OCI-LY7 (cell line): ENCODE measurements around the gene IL17D. TPM values are rescaled to one million over a fixed set of nuclear protein-coding genes. Genes with fewer than 3 reads are reported as not detected.
"Not testable (repeated sequence)": the region's sequence is repeated elsewhere in the genome, so short reads cannot be mapped to it uniquely, and the experiment has no call there.

ENCODE experiments used
- BruUV-seq: library from RNA; stranded (reverse); fragments of 400-500 nt; replicated peaks from 2 replicates; lab custom pipeline; 2021; lab: Mats Ljungman, UMichigan
- CTCF ChIA-PET: fragments of 300-600 bp; sonication (Branson Sonifier 250); formaldehyde crosslinking; loops from one replicate; lab custom pipeline; 2022; ENCODE audit warnings: antibody characterized with exemption; ENCODE audit not compliant: unreplicated experiment; lab: Charles Lee
- POLR2A ChIA-PET: fragments of 300-600 bp; sonication (Branson Sonifier 250); formaldehyde crosslinking; loops from one replicate; lab custom pipeline; 2022; ENCODE audit warnings: antibody characterized with exemption; lab: Charles Lee
- DNase-seq: peaks from one replicate; pipeline ENCODE4 v3.0.0-alpha.2; 2015; ENCODE audit warnings: low spot score
- H2AFZ ChIP-seq: fragments of 200-600 bp; sonication (generic), shearing (Covaris generic); 2 replicates; pipeline ENCODE4 v1.6.1; 2014; ENCODE audit warnings: mild to moderate bottlenecking, antibody characterized with exemption, low read length, moderate library complexity
- H3K27ac ChIP-seq: fragments of 200-600 bp; sonication (generic); 2 replicates; pipeline ENCODE4 v1.5.1; 2014; ENCODE audit warnings: mixed run types, low read depth, mild to moderate bottlenecking, moderate library complexity, low read length, inconsistent platforms; ENCODE audit not compliant: poor library complexity, severe bottlenecking
- H3K36me3 ChIP-seq: fragments of 200-600 bp; sonication (generic); 2 replicates; pipeline ENCODE4 v1.6.1; 2014; ENCODE audit warnings: mild to moderate bottlenecking, antibody characterized with exemption, low read length, moderate library complexity, mixed read lengths; ENCODE audit not compliant: insufficient read depth
- H3K4me1 ChIP-seq: fragments of 200-600 bp; sonication (generic); 2 replicates; pipeline ENCODE4 v1.5.1; 2014; ENCODE audit warnings: mild to moderate bottlenecking, low read length; ENCODE audit not compliant: insufficient read depth, poor library complexity, severe bottlenecking
- H3K4me2 ChIP-seq: fragments of 200-600 bp; sonication (generic); 2 replicates; pipeline ENCODE4 v1.6.1; 2014; ENCODE audit warnings: mild to moderate bottlenecking, low read length
- H3K4me3 ChIP-seq: fragments of 200-600 bp; sonication (generic); 2 replicates; pipeline ENCODE4 v1.5.1; 2014; ENCODE audit warnings: mild to moderate bottlenecking, low read depth, low read length; ENCODE audit not compliant: poor library complexity, severe bottlenecking
- H3K79me2 ChIP-seq: fragments of 200-600 bp; sonication (generic); 2 replicates; pipeline ENCODE4 v1.6.1; 2016; ENCODE audit warnings: low read depth, mild to moderate bottlenecking, low read length, moderate library complexity, mixed read lengths; ENCODE audit not compliant: insufficient read depth
- H3K9me2 ChIP-seq: fragments of 200-600 bp; sonication (generic); 2 replicates; pipeline ENCODE4 v1.6.1; 2016; ENCODE audit warnings: mild to moderate bottlenecking, low read length, mixed read lengths; ENCODE audit not compliant: insufficient read depth
- H3K9me3 ChIP-seq: fragments of 200-600 bp; sonication (generic); 2 replicates; pipeline ENCODE4 v1.6.1; 2014; ENCODE audit warnings: mild to moderate bottlenecking, mixed run types, low read length, mixed read lengths
- H4K20me1 ChIP-seq: fragments of 200-600 bp; sonication (generic); 2 replicates; pipeline ENCODE4 v1.6.1; 2014; ENCODE audit warnings: mild to moderate bottlenecking, antibody characterized with exemption, low read length, moderate library complexity, mixed read lengths; ENCODE audit not compliant: insufficient read depth
- EZH2phosphoT487 ChIP-seq: fragments of 200-600 bp; sonication (generic); IDR thresholded peaks from 2 replicates; pipeline ENCODE4 v1.6.1; 2018; ENCODE audit warnings: low read depth, borderline replicate concordance, mild to moderate bottlenecking, mixed run types, antibody characterized with exemption, low read length, moderate library complexity, mixed read lengths
- intact Hi-C: fragments of 100-400 bp; cut with micrococcal nuclease; formaldehyde crosslinking; loops from one replicate; pipeline ENCODE4 v1.10.0; 2022; ENCODE audit not compliant: unreplicated experiment
- total RNA-seq, 2 experiments: library from RNA; depleted of rRNA in 1 of 2; stranded (reverse); fragments of >200 nt in 1 of 2; shearing (Covaris generic) in 1 of 2; gene quantifications; 2 replicates each; pipeline ENCODE4 v1.2.3, GENCODE V29; 2014 to 2022
- TF ChIP-seq, protein P1 (sequence below): fragments of 200-600 bp; sonication (generic); conservative IDR thresholded peaks from 2 replicates; pipeline ENCODE4 v1.5.1; 2014; ENCODE audit warnings: mild to moderate bottlenecking, antibody characterized with exemption, low read length, moderate library complexity, mixed read lengths

IL17D gene
- total RNA-seq, 2 experiments from 2014 or later, result 0.51 to 1.1 TPM

DNA sequence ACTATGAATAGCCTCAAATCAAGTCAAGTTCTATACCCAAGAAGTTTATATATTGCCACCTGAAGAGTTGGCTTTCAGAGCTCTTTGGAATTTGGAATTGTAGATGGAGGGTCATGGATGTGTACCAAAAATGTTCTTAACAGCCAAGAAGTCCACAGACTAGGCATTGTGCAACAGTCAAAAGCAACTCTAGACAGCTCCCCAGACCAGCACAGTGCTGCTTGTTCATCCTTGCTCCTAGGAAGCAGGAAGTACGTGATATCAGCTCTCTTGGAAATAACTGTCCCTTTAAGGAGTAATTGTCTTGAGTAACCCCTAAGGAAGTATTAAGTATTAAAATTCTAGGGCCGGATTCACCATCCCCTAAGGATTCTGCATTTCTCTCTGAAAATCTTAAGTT lies 30.7 kb upstream of the IL17D start:
- DNase-seq, result no peak
- no peak for TF ChIP-seq EZH2phosphoT487
- TF ChIP-seq, protein P1, sequence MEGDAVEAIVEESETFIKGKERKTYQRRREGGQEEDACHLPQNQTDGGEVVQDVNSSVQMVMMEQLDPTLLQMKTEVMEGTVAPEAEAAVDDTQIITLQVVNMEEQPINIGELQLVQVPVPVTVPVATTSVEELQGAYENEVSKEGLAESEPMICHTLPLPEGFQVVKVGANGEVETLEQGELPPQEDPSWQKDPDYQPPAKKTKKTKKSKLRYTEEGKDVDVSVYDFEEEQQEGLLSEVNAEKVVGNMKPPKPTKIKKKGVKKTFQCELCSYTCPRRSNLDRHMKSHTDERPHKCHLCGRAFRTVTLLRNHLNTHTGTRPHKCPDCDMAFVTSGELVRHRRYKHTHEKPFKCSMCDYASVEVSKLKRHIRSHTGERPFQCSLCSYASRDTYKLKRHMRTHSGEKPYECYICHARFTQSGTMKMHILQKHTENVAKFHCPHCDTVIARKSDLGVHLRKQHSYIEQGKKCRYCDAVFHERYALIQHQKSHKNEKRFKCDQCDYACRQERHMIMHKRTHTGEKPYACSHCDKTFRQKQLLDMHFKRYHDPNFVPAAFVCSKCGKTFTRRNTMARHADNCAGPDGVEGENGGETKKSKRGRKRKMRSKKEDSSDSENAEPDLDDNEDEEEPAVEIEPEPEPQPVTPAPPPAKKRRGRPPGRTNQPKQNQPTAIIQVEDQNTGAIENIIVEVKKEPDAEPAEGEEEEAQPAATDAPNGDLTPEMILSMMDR, result no peak
- no peaks in the 10 kb centered on the region for H3K36me3 ChIP-seq
- H3K4me1 ChIP-seq, result no peaks in the 10 kb centered on the region
- H2AFZ ChIP-seq, result no peak overlapping the region
- CTCF ChIA-PET, result no interaction called here
- H3K79me2 ChIP-seq, result no peaks in the 10 kb centered on the region
- H4K20me1 ChIP-seq, result no peaks in the 10 kb centered on the region
- H3K9me3 ChIP-seq, result no peaks in the 10 kb centered on the region
- intact Hi-C loops, result no loop called here
- POLR2A ChIA-PET, result interaction anchor here (0.8 kb wide), 1 partner anchor 42 kb away, joined by 3 read pairs; no protein-coding TSS in a partner anchor
- H3K4me3 ChIP-seq, result no peak overlapping the region
- H3K9me2 ChIP-seq, result no peaks in the 10 kb centered on the region
- no peak overlapping the region for H3K4me2 ChIP-seq
- H3K27ac ChIP-seq, result no peak overlapping the region
- BruUV-seq, result no TSS peak

DNA sequence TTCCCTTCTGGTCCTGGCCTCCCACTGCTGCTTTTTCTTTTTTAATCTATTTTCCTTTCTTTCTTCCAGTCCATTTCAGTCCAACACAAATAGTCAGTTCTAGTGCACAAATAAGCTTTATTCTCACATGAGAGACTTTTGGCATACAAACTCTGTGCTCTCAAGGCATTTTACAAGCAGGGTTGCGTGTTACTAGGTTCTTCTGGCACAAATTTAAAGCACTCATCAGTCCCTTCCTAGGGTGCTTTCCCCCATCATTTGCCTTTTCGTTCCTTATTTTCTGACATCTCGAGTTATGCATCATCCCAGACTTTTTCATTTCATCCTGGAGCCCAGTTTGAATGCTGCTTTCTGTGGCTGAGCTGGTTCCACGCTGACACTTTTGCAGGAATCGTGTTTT lies 29.8 kb upstream of the IL17D start:
- H3K4me2 ChIP-seq, result no peak overlapping the region
- H3K9me3 ChIP-seq, result no peaks in the 10 kb centered on the region
- CTCF ChIA-PET, result no interaction called here
- H3K4me3 ChIP-seq, result no peak overlapping the region
- H3K36me3 ChIP-seq, result no peaks in the 10 kb centered on the region
- no peak for DNase-seq
- no peaks in the 10 kb centered on the region for H3K4me1 ChIP-seq
- BruUV-seq, result no TSS peak
- H2AFZ ChIP-seq, result no peak overlapping the region
- POLR2A ChIA-PET, result no interaction called here
- intact Hi-C loops, result no loop called here
- H3K9me2 ChIP-seq, result no peaks in the 10 kb centered on the region
- TF ChIP-seq, protein P1, result no peak
- TF ChIP-seq EZH2phosphoT487, result no peak
- no peak overlapping the region for H3K27ac ChIP-seq
- H4K20me1 ChIP-seq, result no peaks in the 10 kb centered on the region
- no peaks in the 10 kb centered on the region for H3K79me2 ChIP-seq

DNA sequence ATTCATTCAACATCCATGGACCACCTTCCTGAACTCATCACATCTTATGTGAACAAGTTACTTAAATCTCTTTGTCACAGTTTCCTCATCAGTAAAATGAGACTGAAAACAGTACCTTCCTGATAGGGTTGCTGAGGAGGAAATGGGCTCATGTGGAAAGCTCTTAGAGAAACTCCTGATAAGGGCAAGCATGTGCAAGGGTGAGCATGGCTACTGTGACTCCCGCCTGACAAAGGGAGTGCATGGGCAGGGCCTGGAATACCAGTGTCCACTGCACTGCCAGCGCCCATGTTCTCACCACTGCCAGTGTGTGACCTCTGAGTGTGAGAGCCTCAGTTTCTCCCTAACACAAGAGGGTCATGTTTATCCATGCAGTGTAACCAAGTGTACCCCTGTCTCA lies 27.3 kb upstream of the IL17D start:
- no peaks in the 10 kb centered on the region for H3K9me3 ChIP-seq
- no peaks in the 10 kb centered on the region for H3K79me2 ChIP-seq
- no peak for TF ChIP-seq EZH2phosphoT487
- TF ChIP-seq, protein P1, result no peak
- DNase-seq, result no peak
- no TSS peak for BruUV-seq
- ChIA-PET CTCF (no interaction called here), POLR2A (interaction anchor here (0.6 to 1.1 kb wide), 2 partner anchors 8 to 13 kb away, joined by 3 read pairs; no protein-coding TSS in a partner anchor)
- H3K4me1 ChIP-seq, result no peaks in the 10 kb centered on the region
- H3K27ac ChIP-seq, result no peak overlapping the region
- H3K4me2 ChIP-seq, result no peak overlapping the region
- H2AFZ ChIP-seq, result no peak overlapping the region
- intact Hi-C loops, result no loop called here
- H4K20me1 ChIP-seq, result no peaks in the 10 kb centered on the region
- H3K4me3 ChIP-seq, result no peak overlapping the region
- no peaks in the 10 kb centered on the region for H3K9me2 ChIP-seq
- H3K36me3 ChIP-seq, result no peaks in the 10 kb centered on the region

DNA sequence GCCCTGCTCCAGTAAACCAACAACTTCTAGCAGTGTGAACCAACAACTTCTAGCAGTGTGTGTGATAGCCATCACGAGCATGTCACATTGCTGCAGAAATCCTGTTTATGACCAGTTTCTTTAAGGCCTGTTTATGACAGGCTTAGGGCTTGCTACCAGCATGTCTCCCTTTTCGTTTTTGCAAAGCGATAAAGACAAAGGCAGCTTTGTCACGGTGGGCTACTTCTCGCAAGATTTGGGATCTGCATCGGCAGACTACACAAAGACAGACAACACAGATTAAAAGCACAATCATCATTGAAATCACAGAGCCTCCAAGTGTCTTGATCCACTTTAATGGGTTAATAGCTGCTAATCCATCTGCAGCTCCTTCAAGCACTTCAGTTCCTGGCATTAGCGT lies 24.9 kb upstream of the IL17D start:
- H4K20me1 ChIP-seq, DNase-seq, H3K27ac ChIP-seq, H3K36me3 ChIP-seq, BruUV-seq, CTCF ChIA-PET, H3K9me2 ChIP-seq, H3K4me3 ChIP-seq, H3K79me2 ChIP-seq, H3K4me1 ChIP-seq, H2AFZ ChIP-seq, intact Hi-C loops, H3K9me3 ChIP-seq, H3K4me2 ChIP-seq: not testable (repeated sequence)
- POLR2A ChIA-PET, result interaction anchor here (1.6 to 1.7 kb wide), 2 partner anchors 10 to 24 kb away, joined by 3 to 4 read pairs; no protein-coding TSS in a partner anchor
